Neural cell (in vitro differentiated cells): Measurements from ENCODE around the gene ZNF154. TPM values are rescaled to one million over a fixed set of nuclear protein-coding genes. Genes with fewer than 3 reads are reported as not detected.

Experiments
- polyA plus RNA-seq: library from polyadenylated mRNA; depleted of rRNA; stranded (reverse); fragments of >200 nt; gene quantifications from 2 replicates; pipeline ENCODE4 v1.2.3, GENCODE V29; 2014

ZNF154 gene
- polyA plus RNA-seq, 1 donor from 2014 or later: 25.5 TPM

Other genes with a start within 250 kb of the ZNF154 start
- gene ZNF772, start 231.6 kb downstream of the ZNF154 start, polyA plus RNA-seq: 24.0 and 29.7 TPM in 2 replicates
- gene ZNF419, start 221.5 kb downstream of the ZNF154 start, polyA plus RNA-seq: 34.5 and 46.3 TPM in 2 replicates
- gene ZNF773, start 209.3 kb downstream of the ZNF154 start, polyA plus RNA-seq: 17.2 and 23.3 TPM in 2 replicates
- 17.9 and 24.0 TPM in 2 replicates for gene ZNF549, start 181.8 kb downstream of the ZNF154 start, polyA plus RNA-seq
- 21.5 and 21.9 TPM in 2 replicates for gene ZNF550, start 149.3 kb downstream of the ZNF154 start, polyA plus RNA-seq
- 6.3 and 6.4 TPM in 2 replicates for gene ZNF416, start 130.3 kb downstream of the ZNF154 start, polyA plus RNA-seq
- gene ZIK1, start 125.1 kb downstream of the ZNF154 start, polyA plus RNA-seq: 19.4 and 25.2 TPM in 2 replicates
- gene ZNF530, start 109.3 kb downstream of the ZNF154 start, polyA plus RNA-seq: 10.2 and 11.6 TPM in 2 replicates
- 34.1 and 40.7 TPM in 2 replicates for gene ZNF134, start 95.0 kb downstream of the ZNF154 start, polyA plus RNA-seq
- gene ZNF211, start 76.0 kb downstream of the ZNF154 start, polyA plus RNA-seq: 47.6 and 53.0 TPM in 2 replicates
- gene ZSCAN4, start 40.3 kb downstream of the ZNF154 start, polyA plus RNA-seq: not detected in 2 replicates
- gene ZNF551, start 27.2 kb downstream of the ZNF154 start, polyA plus RNA-seq: 9.3 and 16.1 TPM in 2 replicates
- gene ZNF671, start 18.4 kb upstream of the ZNF154 start, polyA plus RNA-seq: 14.8 and 26.2 TPM in 2 replicates
- 54.7 and 62.3 TPM in 2 replicates for gene ZNF776, start 37.6 kb upstream of the ZNF154 start, polyA plus RNA-seq
- gene ZNF586, start 60.5 kb upstream of the ZNF154 start, polyA plus RNA-seq: 22.0 and 23.7 TPM in 2 replicates
- gene ZNF552, start 105.7 kb upstream of the ZNF154 start, polyA plus RNA-seq: 6.0 and 8.8 TPM in 2 replicates
- gene ZNF587B, start 121.1 kb upstream of the ZNF154 start, polyA plus RNA-seq: 5.7 and 6.7 TPM in 2 replicates
- 16.8 and 23.3 TPM in 2 replicates for gene ZNF587, start 140.7 kb upstream of the ZNF154 start, polyA plus RNA-seq
- 12.4 and 17.7 TPM in 2 replicates for gene ZNF814, start 179.8 kb upstream of the ZNF154 start, polyA plus RNA-seq
- gene ZNF417, start 207.4 kb upstream of the ZNF154 start, polyA plus RNA-seq: 21.7 and 25.0 TPM in 2 replicates
- 19.7 and 27.6 TPM in 2 replicates for gene ZNF418, start 226.2 kb upstream of the ZNF154 start, polyA plus RNA-seq
- 11.0 and 13.4 TPM in 2 replicates for gene ZNF256, start 238.5 kb upstream of the ZNF154 start, polyA plus RNA-seq